KOPT-K1 (cell line): Measurements from ENCODE around the gene PHYKPL.
"Not testable (repeated sequence)": the region's sequence is repeated elsewhere in the genome, so short reads cannot be mapped to it uniquely, and the experiment has no call there.

Source experiments
- H3K27ac ChIP-seq: fragments of 200-600 bp; sonication (generic); 2 replicates; pipeline ENCODE4 v1.5.1; 2016; ENCODE audit warnings: antibody characterized with exemption, mild to moderate bottlenecking, low read depth, low read length; ENCODE audit not compliant: poor library complexity, severe bottlenecking
- H3K36me3 ChIP-seq: fragments of 200-600 bp; sonication (generic); 2 replicates; pipeline ENCODE4 v1.5.1; 2017; ENCODE audit warnings: antibody characterized with exemption, mild to moderate bottlenecking, low read length, moderate library complexity; ENCODE audit not compliant: insufficient read depth
- H3K9me3 ChIP-seq: fragments of 200-600 bp; sonication (generic); 2 replicates; pipeline ENCODE4 v1.5.1; 2017; ENCODE audit warnings: antibody characterized with exemption, low read length, mild to moderate bottlenecking; ENCODE audit not compliant: insufficient read depth, poor library complexity, severe bottlenecking

The PHYKPL gene

DNA sequence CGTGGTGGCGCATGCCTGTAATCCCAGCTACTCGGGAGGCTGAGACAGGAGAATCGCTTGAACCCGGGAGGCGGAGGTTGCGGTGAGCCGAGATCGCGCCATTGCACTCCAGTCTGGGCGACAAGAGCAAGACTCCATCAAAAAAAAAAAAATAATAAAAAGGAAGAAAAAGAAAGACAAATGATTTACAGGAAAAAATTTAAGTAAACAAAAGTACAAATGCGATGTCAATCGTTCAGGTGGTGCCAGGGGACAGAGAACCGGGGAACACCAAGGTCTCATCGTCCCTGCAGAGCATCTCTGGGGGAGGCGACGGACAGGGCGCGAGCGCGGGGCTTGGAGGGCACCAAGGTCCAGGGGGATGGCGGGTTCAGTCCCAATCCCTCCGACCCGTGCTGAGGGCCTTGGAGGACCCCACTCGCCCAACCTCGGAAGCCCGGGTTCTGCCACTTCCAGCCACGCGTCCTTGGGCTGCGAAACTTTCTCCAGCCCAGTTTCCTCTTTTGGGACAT is 28.9 kb downstream of the PHYKPL start:
- no peaks in the 10 kb centered on the region for H3K9me3 ChIP-seq
- peaks cover 34% of the 10 kb centered on the region for H3K36me3 ChIP-seq
- peak overlapping the region; percentile 94 for H3K27ac ChIP-seq

DNA sequence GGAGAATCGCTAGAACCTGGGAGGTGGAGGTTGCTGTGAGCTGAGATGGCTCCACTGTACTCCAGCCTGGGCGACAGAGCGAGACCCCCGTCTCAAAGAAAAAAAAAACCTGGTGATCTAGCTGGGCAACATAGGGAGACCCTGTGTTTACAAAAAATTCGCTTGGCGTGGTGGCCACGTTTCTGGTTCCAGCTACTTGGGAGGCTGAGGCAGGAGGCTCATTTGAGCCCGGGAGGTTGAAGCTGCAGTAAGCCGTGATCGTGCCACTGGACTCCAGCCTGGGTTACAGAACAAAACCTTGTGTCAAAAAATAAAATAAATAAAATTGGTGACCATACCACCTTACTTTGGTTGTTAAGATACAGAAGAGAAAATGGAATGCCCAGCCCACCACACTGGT is 30.1 kb downstream of the PHYKPL start:
- Histone ChIP-seq H3K27ac (no peak overlapping the region), H3K9me3 (no peaks in the 10 kb centered on the region), H3K36me3 (peaks cover 23% of the 10 kb centered on the region)

DNA sequence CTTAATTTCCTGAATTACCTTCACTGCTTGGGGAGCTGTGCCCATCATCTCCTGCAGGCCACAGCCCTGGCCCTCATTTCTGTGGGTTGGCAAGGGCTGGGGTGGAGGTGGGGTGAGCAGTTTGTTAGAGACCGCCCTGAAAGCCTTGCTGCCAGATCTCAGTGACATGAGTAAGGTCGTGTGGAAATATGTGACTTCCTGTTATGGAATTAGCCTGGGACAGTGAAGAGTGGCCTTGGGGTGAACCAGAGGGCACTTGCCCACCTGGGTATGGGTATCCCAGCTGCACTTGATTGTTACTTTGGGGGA is 30.7 kb downstream of the PHYKPL start:
- Histone ChIP-seq H3K27ac (no peak overlapping the region), H3K9me3 (no peaks in the 10 kb centered on the region), H3K36me3 (peaks cover 16% of the 10 kb centered on the region)

DNA sequence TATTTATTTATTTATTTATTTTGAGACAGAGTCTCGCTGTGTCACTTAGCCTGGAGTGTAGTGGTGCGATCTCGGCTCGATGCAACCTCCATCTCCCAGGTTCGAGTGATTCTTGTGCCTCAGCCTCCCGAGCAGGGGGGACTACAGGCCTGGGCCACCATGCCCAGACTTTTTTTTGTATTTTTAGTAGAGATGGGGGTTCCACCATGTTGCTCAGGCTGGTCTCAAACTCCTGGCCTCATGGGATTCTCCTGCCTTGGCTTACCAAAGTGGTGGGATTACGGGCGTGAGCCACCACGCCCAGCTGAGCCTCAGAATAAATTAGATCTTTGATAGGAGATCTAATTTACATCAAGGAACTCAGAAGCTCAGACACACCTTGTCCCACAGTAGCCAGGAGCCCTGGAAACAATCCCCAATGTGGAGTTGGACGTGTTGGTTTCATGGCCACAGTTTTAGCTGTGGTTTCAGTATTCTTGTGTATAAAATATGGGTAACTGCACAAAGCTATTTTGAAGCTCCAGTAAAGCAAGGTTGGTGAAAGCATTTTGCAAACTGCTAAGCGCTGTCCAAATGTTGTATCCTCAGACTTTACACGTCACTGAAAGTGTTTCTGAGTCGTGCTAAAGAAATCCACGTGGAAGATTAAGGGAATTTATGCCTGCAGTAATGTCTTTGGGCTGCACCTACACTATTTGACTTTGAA is 31.2 kb downstream of the PHYKPL start:
- peaks cover 11% of the 10 kb centered on the region for H3K36me3 ChIP-seq
- no peaks in the 10 kb centered on the region for H3K9me3 ChIP-seq
- no peak overlapping the region for H3K27ac ChIP-seq

DNA sequence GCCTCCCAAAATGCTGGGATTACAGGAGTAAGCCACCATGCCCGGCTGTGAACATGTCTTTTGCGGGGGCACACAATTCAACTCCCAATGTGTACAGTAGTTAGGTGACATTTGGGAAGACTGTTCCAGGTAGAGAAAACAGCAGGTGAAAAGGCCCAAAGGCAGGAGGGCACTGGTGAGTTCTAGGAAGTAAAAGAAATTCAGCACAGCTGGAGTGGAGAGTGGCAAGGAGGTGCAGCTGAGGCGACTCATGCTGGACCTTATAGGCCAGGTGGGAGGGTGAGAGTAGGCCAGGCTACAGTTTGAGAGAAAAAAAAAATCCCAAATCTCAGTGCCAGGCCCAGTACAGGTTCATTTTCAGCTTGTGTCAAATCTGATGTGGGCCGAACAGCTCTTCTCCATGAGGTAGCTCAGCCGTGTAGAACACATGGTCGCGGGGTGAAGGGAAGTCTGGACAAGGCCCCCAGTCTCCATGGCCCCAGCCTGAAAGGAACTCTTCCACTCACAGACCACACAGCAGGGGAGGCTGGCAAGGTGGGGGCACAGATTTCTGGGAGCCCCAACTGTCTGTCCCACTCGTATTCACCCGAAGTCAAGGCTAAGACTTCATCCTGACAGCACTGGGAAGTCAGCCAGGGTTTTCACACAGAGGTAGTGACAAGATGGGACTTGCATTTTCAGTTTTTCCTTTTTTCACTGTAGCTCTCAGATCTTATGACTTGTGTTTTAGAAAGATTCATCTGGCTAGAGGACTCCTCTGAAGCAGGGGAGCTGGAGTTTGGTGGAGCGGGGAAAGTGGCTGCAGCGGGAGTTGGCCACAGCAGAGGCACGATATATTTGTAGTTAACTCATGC is 32.8 kb downstream of the PHYKPL start:
- Histone ChIP-seq H3K27ac (no peak overlapping the region), H3K36me3 (no peaks in the 10 kb centered on the region), H3K9me3 (no peaks in the 10 kb centered on the region)

GRCh38 chr5:178198706-178199105 is 33.9 kb downstream of the PHYKPL start:
- Histone ChIP-seq H3K36me3 (no peaks in the 10 kb centered on the region), H3K9me3 (no peaks in the 10 kb centered on the region), H3K27ac (no peak overlapping the region)

GRCh38 chr5:178198151-178198550 is 34.5 kb downstream of the PHYKPL start:
- H3K9me3 ChIP-seq, H3K36me3 ChIP-seq, H3K27ac ChIP-seq: not testable (repeated sequence)

- no peaks in the 10 kb centered on the region for H3K36me3 ChIP-seq
- H3K9me3 ChIP-seq: no peaks in the 10 kb centered on the region
- no peak overlapping the region for H3K27ac ChIP-seq
Measured at GRCh38 chr5:178196986-178197385, 35.6 kb downstream of the PHYKPL start.

GRCh38 chr5:178196281-178196812 is 36.3 kb downstream of the PHYKPL start:
- Histone ChIP-seq H3K27ac (no peak overlapping the region), H3K9me3 (no peaks in the 10 kb centered on the region), H3K36me3 (no peaks in the 10 kb centered on the region)

DNA sequence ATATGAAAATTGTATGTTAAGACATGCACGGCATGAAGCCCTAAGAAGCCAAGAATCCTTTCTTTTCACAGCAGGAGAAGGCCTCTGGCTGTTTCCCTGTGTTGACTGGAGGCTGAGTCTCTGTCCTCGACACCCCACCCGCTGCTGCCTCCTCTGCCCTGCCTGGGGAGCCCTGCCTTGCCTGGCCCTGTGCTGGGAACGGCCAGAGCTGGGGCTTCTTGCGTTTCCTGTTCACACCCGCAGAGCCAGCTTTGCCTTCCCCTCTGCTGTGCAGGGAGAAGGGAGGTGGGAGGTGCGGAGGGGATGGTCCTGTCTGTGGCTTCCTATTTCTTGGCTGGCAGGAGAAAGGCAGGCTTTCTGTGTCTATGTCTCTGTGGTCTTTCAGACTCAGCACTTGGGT is 38.6 kb downstream of the PHYKPL start:
- no peaks in the 10 kb centered on the region for H3K36me3 ChIP-seq
- H3K27ac ChIP-seq: peak overlapping the region; percentile 63
- no peaks in the 10 kb centered on the region for H3K9me3 ChIP-seq

DNA sequence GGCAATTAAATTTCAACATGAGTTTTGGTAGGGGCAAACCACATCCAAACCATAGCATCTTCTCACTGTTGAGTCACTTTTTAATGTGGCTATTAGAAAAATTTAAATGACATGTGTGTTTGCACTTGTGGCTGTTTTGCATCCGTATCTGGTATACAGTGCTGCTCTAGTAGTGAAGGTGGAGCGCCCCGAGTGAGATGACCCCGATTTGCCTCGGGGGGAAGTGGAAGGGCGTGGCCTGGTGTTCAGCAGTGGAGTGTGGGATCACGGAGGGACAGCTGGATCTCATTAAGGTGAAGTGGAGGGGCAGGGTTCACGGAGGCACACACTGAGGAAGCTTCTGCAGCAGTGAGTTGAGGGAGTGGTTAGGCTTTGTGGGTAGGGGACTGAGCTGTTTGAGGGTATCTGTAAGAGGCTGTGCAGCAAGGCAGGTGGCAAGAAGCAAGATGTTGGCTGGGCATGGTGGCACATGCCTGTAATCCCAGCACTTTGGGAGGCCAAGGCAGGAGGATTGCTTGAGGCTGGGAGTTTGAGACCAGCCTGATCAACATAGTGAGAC is 39.3 kb downstream of the PHYKPL start:
- H3K9me3 ChIP-seq: no peaks in the 10 kb centered on the region
- no peaks in the 10 kb centered on the region for H3K36me3 ChIP-seq
- H3K27ac ChIP-seq: peak overlapping the region; percentile 63

DNA sequence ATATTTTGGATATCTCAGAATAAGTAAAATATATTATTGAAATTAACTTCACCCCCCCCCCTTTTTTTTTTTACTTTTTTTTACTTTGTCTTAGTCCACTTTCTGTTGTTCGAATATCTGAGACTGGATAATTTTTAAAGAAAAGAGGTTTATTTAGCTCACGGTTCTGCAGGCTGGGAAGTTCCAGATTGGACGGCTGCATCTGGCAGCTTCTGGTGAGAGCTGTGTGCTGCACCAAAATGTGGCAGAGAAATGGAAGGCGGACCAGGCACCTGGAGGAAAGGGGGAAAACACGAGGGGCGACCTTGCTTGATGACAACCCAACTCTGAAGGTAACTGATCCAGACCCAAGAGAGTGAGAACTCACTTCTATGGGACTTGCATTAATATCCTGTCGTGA is 39.8 kb downstream of the PHYKPL start:
- Histone ChIP-seq H3K9me3 (no peaks in the 10 kb centered on the region), H3K36me3 (no peaks in the 10 kb centered on the region), H3K27ac (peak overlapping the region; percentile 63)

DNA sequence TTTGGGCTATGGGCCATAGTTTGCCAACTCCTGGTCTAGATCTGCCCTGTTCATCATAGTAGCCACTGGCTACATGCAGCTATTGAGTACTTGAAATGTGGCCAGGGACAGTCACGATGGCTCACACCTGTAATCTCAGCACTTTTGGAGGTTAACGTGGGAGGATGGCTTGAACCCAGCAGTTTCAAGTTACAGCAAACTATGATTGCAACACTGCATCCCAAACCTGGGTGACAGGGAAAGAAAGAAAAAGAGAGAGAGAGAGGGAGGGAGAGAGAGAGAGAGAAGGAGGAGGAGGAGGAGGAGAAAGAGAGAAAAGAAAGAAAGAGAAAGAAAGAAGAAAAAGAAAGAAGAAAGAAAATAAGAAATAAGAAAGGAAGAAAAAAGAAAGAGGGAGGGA is 40.4 kb downstream of the PHYKPL start:
- Histone ChIP-seq H3K36me3 (no peaks in the 10 kb centered on the region), H3K27ac (no peak overlapping the region), H3K9me3 (no peaks in the 10 kb centered on the region)

DNA sequence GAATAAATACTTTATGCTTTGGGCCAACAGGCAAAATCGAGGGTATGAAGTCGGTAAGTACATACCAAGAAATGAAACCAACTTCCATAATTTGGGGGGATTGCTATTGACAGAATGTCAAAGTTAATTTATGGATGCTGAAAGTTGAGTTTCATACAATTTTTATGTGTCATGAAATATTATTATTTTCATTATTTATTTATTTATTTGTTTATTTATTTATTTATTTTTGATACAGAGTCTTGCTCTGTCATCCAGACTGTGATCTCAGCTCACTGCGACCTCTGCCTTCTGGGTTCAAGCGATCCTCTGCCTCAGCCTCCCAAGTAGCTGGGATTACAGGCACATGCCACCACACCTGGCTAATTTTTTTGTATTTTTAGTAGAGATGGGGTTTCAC is 40.9 kb downstream of the PHYKPL start:
- Histone ChIP-seq H3K27ac (no peak overlapping the region), H3K9me3 (no peaks in the 10 kb centered on the region)

DNA sequence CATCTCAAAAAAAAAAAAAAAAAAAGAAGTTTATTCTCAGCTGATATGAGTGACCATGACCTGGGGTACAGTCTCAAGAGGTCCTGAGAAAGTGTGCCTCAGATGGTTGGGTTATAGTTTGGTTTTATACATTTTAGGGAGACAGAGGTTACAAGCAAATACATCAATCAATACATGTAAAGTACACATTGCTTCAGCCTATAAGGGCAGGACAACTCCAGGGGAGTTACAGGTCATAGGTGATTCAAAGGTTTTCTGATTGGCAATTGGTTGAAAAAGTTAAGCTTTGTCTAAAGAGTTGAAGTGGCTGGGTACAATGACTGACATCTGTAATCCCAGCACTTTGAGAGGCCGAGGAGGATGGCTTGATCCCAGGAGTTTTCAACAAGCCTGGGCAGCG is 43.2 kb downstream of the PHYKPL start:
- H3K36me3 ChIP-seq: no peaks in the 10 kb centered on the region
- no peaks in the 10 kb centered on the region for H3K9me3 ChIP-seq
- H3K27ac ChIP-seq: no peak overlapping the region

More for the DNA sequence above, 40.9 kb downstream of the PHYKPL start:
- no peaks in the 10 kb centered on the region for H3K36me3 ChIP-seq
